Measurements from ENCODE around the gene MCL1.

GRCh38 chr1:150610576-150610975 is 31.2 kb upstream of the MCL1 start:
- TF ChIP-seq CTCF (IDR thresholded peaks at IDR 0.05; ENCODE audit: low read depth, low read length), result no peak
- TF ChIP-seq MAX (IDR thresholded peaks at IDR 0.05; ENCODE audit: low read depth, low read length), result no peak
